H1 (cell line): ENCODE data around the gene WDR91. TPM values are rescaled to one million over a fixed set of nuclear protein-coding genes. Genes with fewer than 3 reads are reported as not detected.
A peak's percentile ranks its signal among the peaks of the same experiment; 100 is the strongest.

Experiments used
- BACH1 ChIP-seq: IDR thresholded peaks from 2 replicates; pipeline ENCODE4 v1.6.1; 2012; ENCODE audit warnings: low read length, improper control_type of control experiment
- BRCA1 ChIP-seq: IDR thresholded peaks from 2 replicates; pipeline ENCODE4 v1.6.1; 2012; ENCODE audit warnings: low read depth, low read length, improper control_type of control experiment
- CHD1 ChIP-seq: IDR thresholded peaks from 2 replicates; pipeline ENCODE4 v1.6.1; 2012; ENCODE audit warnings: low read depth, low read length, improper control_type of control experiment
- EGR1 ChIP-seq: IDR thresholded peaks from 2 replicates; pipeline ENCODE4 v1.6.1; 2011; ENCODE audit warnings: low read depth, low read length, borderline replicate concordance
- FOSL1 ChIP-seq: IDR thresholded peaks from 2 replicates; pipeline ENCODE4 v1.6.1; 2011; ENCODE audit warnings: mild to moderate bottlenecking, low read depth, low read length, moderate library complexity; ENCODE audit not compliant: insufficient read depth
- GABPA ChIP-seq: IDR thresholded peaks from 2 replicates; pipeline ENCODE4 v1.6.1; 2011; ENCODE audit warnings: mild to moderate bottlenecking, low read length, moderate library complexity, borderline replicate concordance; ENCODE audit not compliant: insufficient read depth
- GTF2F1 ChIP-seq: IDR thresholded peaks from 2 replicates; pipeline ENCODE4 v1.6.1; 2012; ENCODE audit warnings: low read depth, low read length, improper control_type of control experiment, borderline replicate concordance
- HDAC2 ChIP-seq, 2 experiments: fragments of 300-600 bp in 1 of 2; sonication (generic) in 1 of 2; IDR thresholded peaks; 2 replicates each; pipeline ENCODE4 v1.6.1; 2011 to 2012; ENCODE audit warnings: low read depth in 2 of 2, low read length in 2 of 2, mild to moderate bottlenecking in 2 of 2, moderate library complexity in 2 of 2, borderline replicate concordance in 1 of 2, inconsistent platforms in 1 of 2
- JUN ChIP-seq: IDR thresholded peaks from 2 replicates; pipeline ENCODE4 v1.6.1; 2011; ENCODE audit warnings: low read depth, mild to moderate bottlenecking, improper control_type of control experiment, low read length
- JUND ChIP-seq: IDR thresholded peaks from 2 replicates; pipeline ENCODE4 v1.6.1; 2011; ENCODE audit warnings: mild to moderate bottlenecking, improper control_type of control experiment, low read length
- KDM1A ChIP-seq: fragments of 200-600, 300-600 bp; sonication (generic); IDR thresholded peaks from 2 replicates; pipeline ENCODE4 v1.7.1; 2016; ENCODE audit warnings: mild to moderate bottlenecking, low read length, borderline replicate concordance
- KDM4A ChIP-seq: IDR thresholded peaks from one replicate; pipeline ENCODE4 v1.7.1; 2012; ENCODE audit warnings: low read depth, mild to moderate bottlenecking, moderate library complexity, low read length, inconsistent platforms; ENCODE audit not compliant: severe bottlenecking
- MAFK ChIP-seq: IDR thresholded peaks from 2 replicates; pipeline ENCODE4 v1.6.1; 2012; ENCODE audit warnings: low read depth, mild to moderate bottlenecking, improper control_type of control experiment, low read length
- POLR2AphosphoS5 ChIP-seq: IDR thresholded peaks from 2 replicates; pipeline ENCODE4 v1.6.1; 2011; ENCODE audit warnings: low read depth, low read length
- RAD21 ChIP-seq, 2 experiments: IDR thresholded peaks in 1 of 2; conservative IDR thresholded peaks in 1 of 2; 2 replicates each; pipeline ENCODE4 v1.6.1; 2011; ENCODE audit warnings: low read depth in 2 of 2, low read length in 2 of 2, improper control_type of control experiment in 1 of 2, inconsistent platforms in 1 of 2, mild to moderate bottlenecking in 1 of 2, moderate library complexity in 1 of 2
- SP4 ChIP-seq: IDR thresholded peaks from 2 replicates; pipeline ENCODE4 v1.6.1; 2012; ENCODE audit warnings: low read length, inconsistent platforms
- SRF ChIP-seq: IDR thresholded peaks from 2 replicates; pipeline ENCODE4 v1.6.1; 2011; ENCODE audit warnings: mild to moderate bottlenecking, low read depth, low read length, moderate library complexity
- SUZ12 ChIP-seq: fragments of 200-600 bp; sonication (generic); IDR thresholded peaks from 2 replicates; pipeline ENCODE4 v1.6.1; 2012; ENCODE audit warnings: mild to moderate bottlenecking, inconsistent platforms, low read length, moderate library complexity, mixed read lengths
- TAF7 ChIP-seq: optimal IDR thresholded peaks from 2 replicates; pipeline ENCODE3; 2011; ENCODE audit warnings: low read depth, mild to moderate bottlenecking, inconsistent platforms, low read length, moderate library complexity, borderline replicate concordance
- TCF12 ChIP-seq: IDR thresholded peaks from 2 replicates; pipeline ENCODE4 v1.6.1; 2011; ENCODE audit warnings: low read depth, mild to moderate bottlenecking, low read length
- TEAD4 ChIP-seq: IDR thresholded peaks from 2 replicates; pipeline ENCODE4 v1.6.1; 2012; ENCODE audit warnings: low read depth, low read length, inconsistent platforms, mixed read lengths
- polyA plus RNA-seq, 7 experiments: library from polyadenylated mRNA; depleted of rRNA in 3 of 7; stranded (reverse) in 5 of 7; unstranded in 2 of 7; fragments of >200 nt in 5 of 7; fragments of 200-250 nt in 2 of 7; gene quantifications; 1 replicate in 5 of 7; 2 replicates in 1 of 7; 4 replicates in 1 of 7; pipeline versions ENCODE4 v1.2.1 to v1.2.3, GENCODE V29; 2011 to 2013; ENCODE audit warnings: missing spikeins in 2 of 7, mixed read lengths in 2 of 7
- total RNA-seq: library from RNA; stranded (reverse); fragmentation: NEBNext Ultra II Directional; extraction: Animal tissue kit (Norgen Biotek cat#: 25700); gene quantifications from 2 replicates; pipeline ENCODE4 v1.2.1, GENCODE V29; 2021

Gene WDR91
- total and polyA plus RNA-seq, 2 of the 8 experiments (the other 6 are each of a cell fraction or from before 2014, with no cell fraction given): 8.2 to 14.7 TPM

GRCh38 chr7:135177028-135177696 lies 34.2 kb downstream of the WDR91 start (continued):
- no peak for TF ChIP-seq GTF2F1
- TF ChIP-seq JUN: no peak
- no peak for TF ChIP-seq FOSL1
- no peak for TF ChIP-seq POLR2AphosphoS5
- no peak for TF ChIP-seq SP4
- no peak for TF ChIP-seq TAF7
- TF ChIP-seq TCF12: no peak
- 0 out of 2 replicates have a peak, but pooled peaks have one; percentile 48 for TF ChIP-seq TEAD4
- TF ChIP-seq GABPA: no peak
- TF ChIP-seq RAD21 (IDR thresholded peaks at IDR 0.05 in 1 of 2, conservative IDR thresholded peaks at IDR 0.05 in 1 of 2; ENCODE audit: low read depth in 2 of 2, low read length in 2 of 2): no peak
- TF ChIP-seq BACH1: peak; percentile 72
- TF ChIP-seq KDM1A: no peak
- TF ChIP-seq EGR1: no peak
- no peak for TF ChIP-seq CHD1
- no peak for TF ChIP-seq HDAC2 (IDR thresholded peaks at IDR 0.05; ENCODE audit: borderline replicate concordance in 1 of 2, low read depth in 2 of 2, low read length in 2 of 2)
- no peak for TF ChIP-seq KDM4A
- no peak for TF ChIP-seq SUZ12
- TF ChIP-seq SRF: 0 out of 2 replicates have a peak, but pooled peaks have one; percentile 31
- peak; percentile 41 for TF ChIP-seq MAFK
- TF ChIP-seq BRCA1: no peak
- TF ChIP-seq JUND: no peak
